KMS-11 (cell line): ENCODE data around the gene COLEC12.

Source experiments
- H2AFZ ChIP-seq: fragments of 200-600 bp; sonication (generic); 2 replicates; pipeline ENCODE4 v1.6.1; 2016; ENCODE audit warnings: antibody characterized with exemption, mixed run types, low read depth
- H3K27ac ChIP-seq: fragments of 200-600 bp; sonication (generic); 2 replicates; pipeline ENCODE4 v1.6.1; 2016; ENCODE audit warnings: mild to moderate bottlenecking, mixed run types
- H3K27me3 ChIP-seq: fragments of 200-600 bp; sonication (generic); 2 replicates; pipeline ENCODE4 v1.6.1; 2017; ENCODE audit warnings: mild to moderate bottlenecking, low read depth, mixed run types, moderate library complexity; ENCODE audit not compliant: insufficient read depth
- H3K36me3 ChIP-seq: fragments of 200-600 bp; sonication (generic); 2 replicates; pipeline ENCODE4 v1.6.1; 2017; ENCODE audit warnings: mild to moderate bottlenecking, mixed run types; ENCODE audit not compliant: insufficient read depth
- H3K4me1 ChIP-seq: fragments of 200-600 bp; sonication (generic); 2 replicates; pipeline ENCODE4 v1.6.1; 2016; ENCODE audit warnings: mild to moderate bottlenecking, low read depth, mixed run types; ENCODE audit not compliant: poor library complexity, severe bottlenecking
- H3K4me2 ChIP-seq: fragments of 200-600 bp; sonication (generic); 2 replicates; pipeline ENCODE4 v1.7.0; 2016; ENCODE audit warnings: mild to moderate bottlenecking, mixed run types
- H3K4me3 ChIP-seq: fragments of 200-600 bp; sonication (generic); IDR thresholded peaks from 2 replicates; pipeline ENCODE4 v1.6.1; 2017; ENCODE audit warnings: low read depth, low read length, mixed read lengths; ENCODE audit not compliant: insufficient read depth
- H3K79me2 ChIP-seq: fragments of 200-600 bp; sonication (generic); 2 replicates; pipeline ENCODE4 v1.6.1; 2016; ENCODE audit warnings: low read depth, mixed run types; ENCODE audit not compliant: insufficient read depth
- H3K9ac ChIP-seq: fragments of 200-600 bp; sonication (generic); 2 replicates; pipeline ENCODE4 v1.6.1; 2016; ENCODE audit warnings: mild to moderate bottlenecking, mixed run types
- H4K20me1 ChIP-seq: fragments of 200-600 bp; sonication (generic); 2 replicates; pipeline ENCODE4 v1.6.1; 2016; ENCODE audit warnings: mild to moderate bottlenecking, mixed run types; ENCODE audit not compliant: insufficient read depth
- TF ChIP-seq, protein P1 (sequence below): fragments of 200-600 bp; sonication (generic); conservative IDR thresholded peaks from 2 replicates; pipeline ENCODE4 v1.6.1; 2017; ENCODE audit warnings: low read depth, mild to moderate bottlenecking, antibody characterized with exemption, low read length, moderate library complexity, mixed read lengths

The COLEC12 gene

DNA sequence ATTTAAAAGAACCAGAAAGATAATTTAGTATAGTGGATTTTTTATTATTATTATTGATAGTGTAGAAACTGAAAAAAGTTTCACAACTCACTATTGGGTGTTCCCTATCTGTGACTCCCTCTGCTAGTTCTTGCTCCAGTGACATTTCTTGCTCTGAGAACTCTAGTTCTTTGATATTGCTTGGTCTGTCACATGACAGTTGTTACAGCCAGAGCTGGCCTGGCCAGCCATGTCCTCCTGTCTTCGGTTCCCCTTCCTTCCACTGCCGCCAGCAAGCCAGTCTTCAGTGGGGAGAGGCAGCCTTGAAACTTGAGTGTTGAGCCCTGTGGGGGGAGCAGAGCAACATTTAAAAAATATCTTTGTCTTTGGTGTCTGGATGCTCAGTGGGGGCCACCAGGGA lies 225.0 kb downstream of the COLEC12 start:
- H2AFZ ChIP-seq = no peak overlapping the region
- no peak overlapping the region for H3K4me2 ChIP-seq
- H3K36me3 ChIP-seq = no peaks in the 10 kb centered on the region
- H3K27me3 ChIP-seq = no peaks in the 10 kb centered on the region
- TF ChIP-seq, protein P1, sequence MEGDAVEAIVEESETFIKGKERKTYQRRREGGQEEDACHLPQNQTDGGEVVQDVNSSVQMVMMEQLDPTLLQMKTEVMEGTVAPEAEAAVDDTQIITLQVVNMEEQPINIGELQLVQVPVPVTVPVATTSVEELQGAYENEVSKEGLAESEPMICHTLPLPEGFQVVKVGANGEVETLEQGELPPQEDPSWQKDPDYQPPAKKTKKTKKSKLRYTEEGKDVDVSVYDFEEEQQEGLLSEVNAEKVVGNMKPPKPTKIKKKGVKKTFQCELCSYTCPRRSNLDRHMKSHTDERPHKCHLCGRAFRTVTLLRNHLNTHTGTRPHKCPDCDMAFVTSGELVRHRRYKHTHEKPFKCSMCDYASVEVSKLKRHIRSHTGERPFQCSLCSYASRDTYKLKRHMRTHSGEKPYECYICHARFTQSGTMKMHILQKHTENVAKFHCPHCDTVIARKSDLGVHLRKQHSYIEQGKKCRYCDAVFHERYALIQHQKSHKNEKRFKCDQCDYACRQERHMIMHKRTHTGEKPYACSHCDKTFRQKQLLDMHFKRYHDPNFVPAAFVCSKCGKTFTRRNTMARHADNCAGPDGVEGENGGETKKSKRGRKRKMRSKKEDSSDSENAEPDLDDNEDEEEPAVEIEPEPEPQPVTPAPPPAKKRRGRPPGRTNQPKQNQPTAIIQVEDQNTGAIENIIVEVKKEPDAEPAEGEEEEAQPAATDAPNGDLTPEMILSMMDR = no peak
- no peaks in the 10 kb centered on the region for H4K20me1 ChIP-seq
- no peaks in the 10 kb centered on the region for H3K4me1 ChIP-seq
- no peaks in the 10 kb centered on the region for H3K79me2 ChIP-seq
- H3K4me3 ChIP-seq = no peak overlapping the region
- no peak overlapping the region for H3K27ac ChIP-seq
- H3K9ac ChIP-seq = no peak overlapping the region

DNA sequence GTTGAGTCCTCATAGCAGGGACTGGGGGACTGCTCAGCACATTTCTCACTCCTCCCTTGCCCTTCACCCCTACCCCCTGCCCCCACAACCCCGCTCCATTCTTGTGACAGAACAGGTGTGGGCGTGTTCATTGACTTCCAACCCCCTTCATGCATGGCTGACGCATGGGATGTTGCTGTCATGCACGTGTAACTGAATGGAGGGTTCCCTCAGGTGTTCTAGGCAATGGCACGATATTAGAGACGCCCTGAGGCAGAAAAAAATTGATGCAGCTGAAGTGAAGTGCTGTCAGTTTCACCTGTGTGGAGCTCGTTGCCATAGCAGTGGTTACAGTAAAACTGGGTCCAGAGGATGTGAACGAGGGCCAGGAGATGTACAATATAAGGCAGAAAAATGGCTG lies 226.2 kb downstream of the COLEC12 start:
- Histone ChIP-seq H2AFZ (no peak overlapping the region), H3K9ac (no peak overlapping the region), H3K79me2 (no peaks in the 10 kb centered on the region), H3K36me3 (no peaks in the 10 kb centered on the region), H3K27ac (no peak overlapping the region), H3K4me2 (no peak overlapping the region), H3K4me3 (no peak overlapping the region), H3K27me3 (no peaks in the 10 kb centered on the region), H4K20me1 (no peaks in the 10 kb centered on the region), H3K4me1 (no peaks in the 10 kb centered on the region)
- TF ChIP-seq, protein P1 = no peak

DNA sequence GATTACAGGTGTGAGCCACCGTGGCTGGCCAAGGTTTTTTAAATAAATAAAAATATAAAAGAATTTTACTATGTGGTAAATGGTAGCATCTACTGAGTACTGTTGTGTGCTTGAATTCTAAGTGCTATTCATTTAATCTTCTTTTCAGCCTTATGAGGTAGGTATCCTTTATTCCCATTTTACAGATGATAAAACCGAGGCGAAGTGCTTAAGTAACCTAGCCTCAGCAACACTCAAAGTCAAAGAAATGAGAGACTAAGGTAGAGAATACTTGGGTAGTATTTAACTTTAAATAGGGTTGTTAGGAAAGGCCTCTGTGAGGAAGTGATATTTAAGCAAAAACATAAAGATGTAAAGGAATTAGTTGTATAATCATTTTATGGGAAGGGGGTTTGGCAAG lies 227.0 kb downstream of the COLEC12 start:
- H3K36me3 ChIP-seq = no peaks in the 10 kb centered on the region
- H2AFZ ChIP-seq = no peak overlapping the region
- H3K4me1 ChIP-seq = no peaks in the 10 kb centered on the region
- H3K79me2 ChIP-seq = no peaks in the 10 kb centered on the region
- no peak overlapping the region for H3K4me3 ChIP-seq
- H3K9ac ChIP-seq = no peak overlapping the region
- H3K4me2 ChIP-seq = no peak overlapping the region
- TF ChIP-seq, protein P1 = no peak
- H3K27ac ChIP-seq = no peak overlapping the region
- no peaks in the 10 kb centered on the region for H3K27me3 ChIP-seq
- no peaks in the 10 kb centered on the region for H4K20me1 ChIP-seq

DNA sequence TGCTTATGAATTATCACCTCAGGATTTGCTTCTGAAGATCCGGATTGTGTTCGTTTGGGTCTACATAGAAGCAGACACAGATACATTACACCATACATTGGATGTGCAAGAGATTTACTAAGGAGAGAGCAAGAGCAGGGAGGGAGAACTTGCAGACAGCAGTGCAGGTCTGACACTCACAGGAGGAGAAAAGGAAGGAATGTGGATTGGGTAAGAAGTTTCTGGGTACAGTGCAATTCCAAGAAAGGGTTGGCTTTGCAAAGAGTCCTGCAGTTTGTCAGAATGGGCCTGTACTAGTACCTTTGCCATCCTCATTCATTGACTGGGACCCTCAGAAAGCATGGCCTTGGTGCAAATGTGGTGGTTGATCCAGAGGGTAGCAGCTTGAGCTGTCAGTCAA lies 227.9 kb downstream of the COLEC12 start:
- H3K27me3 ChIP-seq = no peaks in the 10 kb centered on the region
- no peak overlapping the region for H3K27ac ChIP-seq
- no peaks in the 10 kb centered on the region for H3K4me1 ChIP-seq
- peaks cover under 1% of the 10 kb centered on the region; the same call in 1 of the 2 replicates for H3K79me2 ChIP-seq
- H3K4me2 ChIP-seq = no peak overlapping the region
- H2AFZ ChIP-seq = no peak overlapping the region
- H3K36me3 ChIP-seq = no peaks in the 10 kb centered on the region
- TF ChIP-seq, protein P1 = no peak
- no peak overlapping the region for H3K9ac ChIP-seq
- no peak overlapping the region for H3K4me3 ChIP-seq
- H4K20me1 ChIP-seq = no peaks in the 10 kb centered on the region
